Calu3 (cell line): Measurements from ENCODE around the gene BRF1. TPM values are rescaled to one million over a fixed set of nuclear protein-coding genes. Genes with fewer than 3 reads are reported as not detected.

ENCODE experiments used
- BruUV-seq: library from RNA; stranded (reverse); fragments of 400-500 nt; replicated peaks from 2 replicates; lab custom pipeline; 2021; lab: Mats Ljungman, UMichigan
- CTCF ChIA-PET: fragments of 300-600 bp; sonication (Branson Sonifier 250); formaldehyde crosslinking; loops from one replicate; lab custom pipeline; 2022; ENCODE audit warnings: antibody characterized with exemption; lab: Charles Lee
- DNase-seq: peaks from one replicate; pipeline ENCODE4 v3.0.0; 2022
- H3K27ac Mint-ChIP-seq: one replicate; pipeline ENCODE4 v1.8.0; 2022; ENCODE audit warnings: mixed read lengths; ENCODE audit not compliant: unreplicated experiment
- H3K27me3 Mint-ChIP-seq: one replicate; pipeline ENCODE4 v1.8.0; 2022; ENCODE audit warnings: mixed read lengths; ENCODE audit not compliant: unreplicated experiment
- H3K36me3 Mint-ChIP-seq: one replicate; pipeline ENCODE4 v1.8.0; 2022; ENCODE audit warnings: mild to moderate bottlenecking, moderate library complexity, mixed read lengths; ENCODE audit not compliant: insufficient read depth, unreplicated experiment
- H3K4me1 Mint-ChIP-seq: one replicate; pipeline ENCODE4 v1.8.0; 2022; ENCODE audit warnings: mild to moderate bottlenecking, low read depth, mixed read lengths; ENCODE audit not compliant: unreplicated experiment
- H3K4me3 Mint-ChIP-seq: one replicate; pipeline ENCODE4 v1.8.0; 2022; ENCODE audit warnings: mild to moderate bottlenecking, low read depth, moderate library complexity, mixed read lengths; ENCODE audit not compliant: unreplicated experiment
- H3K9me3 Mint-ChIP-seq: one replicate; pipeline ENCODE4 v1.8.0; 2022; ENCODE audit warnings: low read depth, mixed read lengths; ENCODE audit not compliant: unreplicated experiment
- CTCF ChIP-seq: fragments of 200-600 bp; IDR thresholded peaks from one replicate; pipeline ENCODE4 v1.8.0; 2022; ENCODE audit warnings: antibody characterized with exemption; ENCODE audit not compliant: unreplicated experiment
- intact Hi-C: fragments of 100-400 bp; cut with micrococcal nuclease; formaldehyde crosslinking; loops from one replicate; pipeline ENCODE4 v1.10.0; 2022; ENCODE audit not compliant: unreplicated experiment
- total RNA-seq: library from RNA; stranded (reverse); gene quantifications from 2 replicates; pipeline ENCODE4 v1.2.3, GENCODE V29; 2022

BRF1 gene
- total RNA-seq, 1 experiment from 2014 or later, result 38.4 TPM

GRCh38 chr14:105223770-105224544, 76.8 kb downstream of the BRF1 start:
- Mint-ChIP-seq H3K36me3 (peaks cover 20% of the 10 kb centered on the region), H3K27ac (no peak overlapping the region), H3K4me3 (no peak overlapping the region), H3K27me3 (no peaks in the 10 kb centered on the region), H3K9me3 (no peaks in the 10 kb centered on the region), H3K4me1 (no peaks in the 10 kb centered on the region)
- intact Hi-C loops, result no loop called here
- no peak for DNase-seq
- CTCF ChIA-PET, result no interaction called here
- no peak for TF ChIP-seq CTCF
- BruUV-seq, result no TSS peak

- intact Hi-C loops, result no loop called here
- no peaks in the 10 kb centered on the region for H3K9me3 Mint-ChIP-seq
- no peaks in the 10 kb centered on the region for H3K27me3 Mint-ChIP-seq
- BruUV-seq, result no TSS peak
- no peaks in the 10 kb centered on the region for H3K4me1 Mint-ChIP-seq
- peaks cover 18% of the 10 kb centered on the region for H3K36me3 Mint-ChIP-seq
- CTCF ChIA-PET, result no interaction called here
- no peak overlapping the region for H3K4me3 Mint-ChIP-seq
- no peak overlapping the region for H3K27ac Mint-ChIP-seq
- DNase-seq, result no peak
- TF ChIP-seq CTCF, result no peak
Observed at GRCh38 chr14:105223260-105223659, 77.5 kb downstream of the BRF1 start.

GRCh38 chr14:105221598-105222178, 79.1 kb downstream of the BRF1 start:
- H3K4me1 Mint-ChIP-seq, result no peaks in the 10 kb centered on the region
- no peak for TF ChIP-seq CTCF
- CTCF ChIA-PET, result interaction anchor here (0.5 kb wide), 1 partner anchor 258 kb away, joined by 3 read pairs; no protein-coding TSS in a partner anchor
- no peak overlapping the region for H3K4me3 Mint-ChIP-seq
- BruUV-seq, result no TSS peak
- intact Hi-C loops, result no loop called here
- no peak overlapping the region for H3K27ac Mint-ChIP-seq
- no peak for DNase-seq
- H3K27me3 Mint-ChIP-seq, result no peaks in the 10 kb centered on the region
- H3K9me3 Mint-ChIP-seq, result no peaks in the 10 kb centered on the region
- H3K36me3 Mint-ChIP-seq, result peaks cover 22% of the 10 kb centered on the region

GRCh38 chr14:105220699-105221597, 79.9 kb downstream of the BRF1 start:
- H3K4me3 Mint-ChIP-seq, result no peak overlapping the region
- no peaks in the 10 kb centered on the region for H3K9me3 Mint-ChIP-seq
- no TSS peak for BruUV-seq
- CTCF ChIA-PET, result interaction anchor here (0.5 kb wide), 1 partner anchor 258 kb away, joined by 3 read pairs; no protein-coding TSS in a partner anchor
- peaks cover 22% of the 10 kb centered on the region for H3K36me3 Mint-ChIP-seq
- no peak for TF ChIP-seq CTCF
- no peaks in the 10 kb centered on the region for H3K27me3 Mint-ChIP-seq
- intact Hi-C loops, result no loop called here
- no peaks in the 10 kb centered on the region for H3K4me1 Mint-ChIP-seq
- no peak overlapping the region for H3K27ac Mint-ChIP-seq
- no peak for DNase-seq
